Fibroblast of the conjunctiva (primary cell): Measurements from ENCODE around the gene SATL1.
"Not testable (repeated sequence)": the region's sequence is repeated elsewhere in the genome, so short reads cannot be mapped to it uniquely, and the experiment has no call there.

Source experiments
- DNase-seq: peaks from one replicate; pipeline ENCODE4 v3.0.0-alpha.2; 2010; ENCODE audit warnings: low read depth

Gene SATL1

GRCh38 chrX:85109235-85109634, 134.3 kb downstream of the SATL1 start:
- DNase-seq: no peak

DNA sequence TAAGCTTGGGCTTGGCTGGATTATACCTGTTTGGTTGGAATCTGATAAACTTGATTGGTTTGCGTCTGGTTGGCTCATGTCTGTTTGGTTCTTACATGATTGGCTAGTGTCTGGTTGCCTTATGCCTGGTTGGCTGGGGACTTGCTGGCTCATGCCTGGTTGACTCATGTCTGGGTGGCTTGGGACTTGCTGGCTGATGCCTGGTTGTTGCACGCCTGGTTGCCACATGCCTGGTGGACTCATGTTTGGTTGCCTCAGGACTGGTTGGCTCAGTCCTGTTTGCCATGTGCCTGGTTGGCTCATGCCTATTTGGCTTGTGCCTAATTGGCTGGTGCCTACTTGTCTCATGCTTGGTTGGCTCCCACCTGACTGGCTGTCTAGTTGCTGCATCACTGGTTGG, 135.4 kb downstream of the SATL1 start:
- DNase-seq: no peak

DNA sequence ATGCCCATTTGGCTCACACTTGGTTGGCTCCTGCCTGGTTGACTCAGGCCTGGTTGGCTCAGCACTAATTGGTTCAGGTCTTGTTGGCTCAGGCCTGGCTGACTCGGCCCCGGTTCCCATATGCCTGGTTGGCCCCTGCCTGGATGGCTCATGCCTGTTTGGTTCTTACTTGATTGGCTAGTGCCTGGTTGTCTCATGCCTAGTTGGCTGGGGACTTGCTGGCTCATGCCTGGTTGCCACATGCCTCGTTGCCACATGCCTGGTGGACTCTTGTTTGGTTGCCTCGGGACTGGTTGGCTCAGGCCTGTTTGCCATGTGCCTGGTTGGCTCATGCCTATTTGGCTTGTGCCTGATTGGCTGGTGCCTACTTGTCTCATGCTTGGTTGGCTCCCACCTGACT, 136.2 kb downstream of the SATL1 start:
- DNase-seq: no peak

GRCh38 chrX:85089321-85089840, 154.2 kb downstream of the SATL1 start:
- DNase-seq: no peak

DNA sequence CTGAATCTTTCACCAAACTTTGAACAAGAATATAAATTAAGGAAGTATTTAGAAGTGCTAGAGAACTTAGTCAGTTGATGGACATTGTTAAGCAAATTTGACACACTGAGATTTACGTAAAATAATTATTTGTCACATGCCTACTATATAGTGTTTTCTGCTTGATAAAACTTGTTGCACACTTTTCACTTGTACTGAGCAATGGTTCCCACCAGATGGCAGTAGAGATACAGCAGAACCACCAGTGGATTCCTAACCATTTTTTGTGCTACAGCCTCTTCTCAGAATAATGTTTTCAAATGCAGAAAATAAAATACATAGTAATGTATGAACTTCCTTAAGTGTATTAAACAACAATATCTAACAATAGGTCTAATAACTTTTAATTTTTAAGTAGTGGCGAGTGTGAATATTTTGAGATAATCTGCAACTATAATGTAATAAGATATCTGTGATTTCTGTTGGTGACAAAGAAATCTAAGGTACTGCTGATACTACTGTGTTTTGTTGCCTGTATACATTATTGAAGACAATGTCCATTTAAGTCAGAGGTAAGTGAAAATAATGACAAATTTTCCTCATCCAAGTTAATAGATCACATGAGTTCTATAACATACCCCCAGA, 158.7 kb downstream of the SATL1 start:
- peak; percentile 18 for DNase-seq

DNA sequence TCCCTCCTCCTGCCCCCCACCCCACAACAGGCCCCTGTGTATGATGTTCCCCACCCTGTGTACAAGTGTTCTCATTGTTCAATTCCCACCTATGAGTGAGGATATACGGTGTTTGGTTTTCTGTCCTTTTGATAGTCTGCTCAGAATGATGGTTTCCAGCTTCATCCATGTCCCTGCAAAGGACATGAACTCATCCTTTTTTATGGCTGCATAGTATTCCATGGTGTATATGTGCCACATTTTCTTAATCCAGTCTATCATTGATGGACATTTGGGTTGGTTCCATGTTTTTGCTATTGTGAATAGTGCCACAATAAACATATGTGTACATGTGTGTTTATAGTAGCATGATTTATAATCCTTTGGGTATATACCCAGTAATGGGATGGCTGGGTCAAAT, 166.3 kb downstream of the SATL1 start:
- not testable (repeated sequence) for DNase-seq

DNA sequence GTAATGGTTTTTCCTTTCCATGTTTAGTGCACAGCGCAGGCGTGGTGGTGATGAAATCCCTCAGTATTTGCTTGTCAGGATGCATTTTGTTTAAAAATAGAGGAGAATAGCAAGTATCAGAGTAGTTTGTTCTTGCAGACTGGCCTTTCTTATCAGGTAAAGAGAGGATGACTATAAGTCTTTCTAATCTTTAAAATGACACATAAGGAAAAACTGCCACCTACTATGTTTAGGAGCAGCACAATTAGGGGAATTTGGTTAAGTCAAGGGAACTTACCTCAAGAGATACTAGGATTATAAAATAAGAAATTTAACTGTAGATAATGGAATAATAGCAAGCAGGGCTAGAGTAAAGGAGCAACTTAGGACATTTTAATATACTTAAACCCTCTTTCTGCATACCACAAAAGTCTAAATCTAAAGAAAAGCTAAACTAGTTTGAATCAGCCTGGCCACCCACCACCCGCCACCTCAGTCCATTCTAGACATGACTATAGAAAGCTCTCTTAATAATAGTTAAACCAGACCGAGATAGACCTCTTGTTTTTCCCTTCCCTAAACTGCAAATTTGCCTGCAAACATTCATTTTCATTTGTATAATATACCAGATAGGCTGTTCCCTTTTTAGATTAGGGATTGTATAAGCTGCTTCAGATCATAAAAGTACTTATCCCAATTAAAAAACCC, 177.9 kb downstream of the SATL1 start:
- DNase-seq: no peak

DNA sequence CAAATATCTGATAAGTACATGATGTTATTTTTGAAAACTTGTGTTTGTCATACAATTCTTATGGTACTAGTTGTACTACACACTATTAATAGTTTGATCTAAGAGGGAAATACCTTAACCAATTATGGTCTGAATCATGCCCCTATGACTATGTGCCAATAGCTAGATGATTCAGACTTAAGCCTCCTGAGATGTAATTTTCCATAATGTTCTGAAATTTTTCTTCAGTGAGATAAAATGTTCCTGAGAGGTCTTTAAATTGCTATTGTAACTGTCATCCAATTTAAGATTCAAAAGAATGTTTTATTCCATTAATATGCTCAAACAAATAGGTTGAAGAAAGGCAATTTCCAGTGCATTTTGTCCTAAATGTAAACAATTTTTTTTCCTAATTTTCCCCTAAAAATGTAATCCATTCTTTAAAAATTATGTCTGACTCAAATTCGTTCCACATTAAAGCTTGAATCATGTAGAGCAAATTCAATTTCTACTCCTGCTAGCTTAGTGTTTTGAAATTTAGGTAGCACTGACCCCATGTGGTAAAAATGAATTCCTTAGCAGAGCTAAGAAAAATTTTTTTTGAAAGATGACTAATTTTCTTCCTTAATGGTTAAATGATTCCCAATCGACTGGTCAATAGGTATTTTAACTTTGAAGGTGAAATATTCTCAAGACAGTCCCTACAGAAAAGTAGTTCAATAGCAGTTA, 190.8 kb downstream of the SATL1 start:
- peak; percentile 84 for DNase-seq

DNA sequence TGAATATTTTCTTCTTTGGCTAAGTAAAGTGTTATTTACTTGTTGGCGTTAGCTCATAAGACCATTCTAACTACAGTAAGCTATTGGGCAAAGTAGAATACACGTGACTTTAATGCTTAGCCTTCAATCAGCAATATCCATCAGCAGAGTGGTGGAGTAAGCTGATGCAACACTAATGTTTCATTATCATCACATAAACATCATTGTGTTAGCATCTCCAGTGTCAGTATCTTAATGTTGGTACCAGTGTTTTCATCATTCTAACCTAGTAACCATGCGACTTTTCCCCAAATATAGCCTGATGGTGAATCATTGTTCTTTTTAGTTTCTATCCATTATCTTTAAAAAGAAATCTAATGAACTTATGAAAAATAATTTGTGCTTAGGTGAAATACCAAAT, 191.4 kb downstream of the SATL1 start:
- peak; percentile 60 for DNase-seq

DNA sequence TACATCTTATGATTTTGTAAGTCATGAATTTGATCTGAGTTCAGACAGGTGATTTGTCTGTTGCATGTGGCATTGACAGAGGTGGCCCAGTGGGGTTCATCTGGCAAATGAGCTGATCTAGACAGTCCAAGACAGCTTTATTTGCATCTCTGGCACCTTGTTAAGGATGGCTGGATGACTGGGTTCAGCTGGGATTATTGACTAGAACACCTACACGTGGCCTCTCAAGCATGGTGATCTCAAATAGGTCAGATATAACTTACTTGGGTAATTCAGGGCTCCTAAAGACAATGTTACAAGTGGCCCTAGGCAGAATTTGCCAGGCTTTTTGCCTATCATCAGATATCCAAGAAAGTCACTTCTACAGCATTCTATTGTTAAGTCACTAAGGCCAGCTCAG, 192.0 kb downstream of the SATL1 start:
- DNase-seq: no peak
